Right lobe of liver (tissue), 6 donors: ENCODE results near the gene EZH1. TPM values are rescaled to one million over a fixed set of nuclear protein-coding genes. Genes with fewer than 3 reads are reported as not detected.

Experiments used
- ATAC-seq, 4 donors: fragments of 200-7000 bp; cut with Tn5 transposase; one replicate each; pipeline ENCODE4 v1.9.1; 2020; ENCODE audit warnings: mild to moderate bottlenecking in 4 of 4, moderate library complexity in 4 of 4
- DNase-seq, 3 donors: peaks; one replicate each; pipeline ENCODE4 v3.0.0-alpha.2; 2020
- H3K27ac ChIP-seq, 3 donors: fragments of 200-600 bp; one replicate each; pipeline ENCODE4 v1.8.0; 2022
- H3K27me3 ChIP-seq, 2 donors: fragments of 200-600 bp; one replicate each; pipeline ENCODE4 v1.8.0; 2022
- H3K36me3 ChIP-seq, 4 donors: fragments of 200-600 bp; sonication (generic) in 1 of 4; one replicate each; pipeline versions ENCODE4 v1.5.1 to v1.8.0; 2017 to 2022; ENCODE audit warnings: control low read depth in 1 of 4
- H3K4me1 ChIP-seq, 4 donors: fragments of 200-600 bp; sonication (generic) in 1 of 4; one replicate each; pipeline versions ENCODE4 v1.5.1 to v1.8.0; 2017 to 2022; ENCODE audit warnings: control low read depth in 1 of 4
- H3K4me3 ChIP-seq, 3 donors: fragments of 200-600 bp; one replicate each; pipeline ENCODE4 v1.8.0; 2022
- H3K9me3 ChIP-seq, 4 donors: fragments of 200-600 bp; sonication (generic) in 1 of 4; one replicate each; pipeline versions ENCODE4 v1.5.1 to v1.8.0; 2017 to 2022; ENCODE audit warnings: control low read depth in 1 of 4
- POLR2A ChIP-seq: fragments of 450-650 bp; IDR thresholded peaks from one replicate; pipeline ENCODE4 v1.6.1; 2017; ENCODE audit warnings: antibody characterized with exemption, mild to moderate bottlenecking
- WGBS: methylation state at CpG from one replicate; pipeline ENCODE4 v1.1.6; 2018; ENCODE audit warnings: low coverage, low lambda C conversion rate; ENCODE audit not compliant: insufficient coverage; ENCODE audit errors: missing lambda C conversion rate; 5-methylcytosine and 5-hydroxymethylcytosine counted together
- intact Hi-C, 2 donors: fragments of 100-400 bp; cut with DNase I; formaldehyde crosslinking; loops; one replicate each; pipeline versions ENCODE4 v1.11.2 to v1.14.1; 2022
- total RNA-seq, 6 experiments: library from RNA; depleted of rRNA in 2 of 6; stranded (reverse); fragments of >200 nt in 2 of 6; fragmentation: NEBNext Ultra II Directional in 3 of 6; extraction: Animal tissue kit (Norgen Biotek cat#: 25700) in 3 of 6; gene quantifications; one replicate each; pipeline versions ENCODE4 v1.1.0 to v1.2.4, GENCODE V29; 2016 to 2023
- TF ChIP-seq, protein P1 (sequence below), 4 donors: fragments of 200-600 bp in 3 of 4; fragments of 450-650 bp in 1 of 4; IDR thresholded peaks; one replicate each; pipeline versions ENCODE4 v1.5.1 to v1.8.0; 2016 to 2022; ENCODE audit warnings: antibody characterized with exemption in 4 of 4, mild to moderate bottlenecking in 2 of 4
- donor health status: DM: no; HTN: yes; CAD: no.
- donor health status: DM: no; HTN: no; CAD: no.
- donor health status: DM: no; HTN: no; CAD: no.
- donor health status: DM: no; HTN: yes; CAD: no.
- donor health status: DM: no; HTN: yes; CAD: no.

The EZH1 gene
- total RNA-seq, 6 experiments from 2014 or later, result 5.5 to 16.5 (median 10.8) TPM

DNA sequence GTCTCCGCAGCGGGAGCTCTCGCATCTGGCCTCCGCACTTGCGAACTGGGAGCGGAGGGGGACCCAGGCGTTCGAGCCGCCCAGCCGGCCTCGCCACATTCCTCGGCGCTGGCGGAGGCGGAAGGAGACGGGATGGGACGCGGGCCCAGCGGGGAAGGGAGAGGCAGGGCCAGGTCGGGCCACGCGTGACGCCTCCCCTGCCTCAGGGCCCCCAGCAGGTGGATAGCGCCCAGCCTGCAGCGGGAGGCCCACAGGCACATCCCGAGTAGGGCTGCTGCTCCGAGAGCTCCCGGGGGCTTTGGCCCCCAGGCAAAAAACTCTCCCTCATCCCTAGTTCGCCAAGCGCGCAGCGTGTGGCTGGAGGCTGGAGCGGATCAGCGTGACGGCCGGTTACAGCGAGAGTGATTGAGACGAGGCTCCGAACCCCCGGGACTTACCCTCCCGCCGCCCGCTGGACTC is 68.8 kb downstream of the EZH1 start:
- intact Hi-C loops, result no loop called here
- DNase-seq (peak in 2 of 3 donors; percentile 65 to 71), ATAC-seq (peak in 3 of 4 donors; percentile 2 to 4 (median 3))
- no CpG with 5 or more reads among the region's 43 CpGs for WGBS
- Histone ChIP-seq H3K9me3 (no peaks in the 10 kb centered on the region), H3K4me1 (peaks cover 0 to 38% (median 9%) of the 10 kb centered on the region in 4 donors), H3K36me3 (peaks cover 0 to 23% (median 7%) of the 10 kb centered on the region in 4 donors), H3K27ac (peak overlapping the region; percentile 61 to 84 (median 76)), H3K27me3 (no peaks in the 10 kb centered on the region), H3K4me3 (peak overlapping the region; percentile 94 to 97 (median 97))
- TF ChIP-seq, protein P1, sequence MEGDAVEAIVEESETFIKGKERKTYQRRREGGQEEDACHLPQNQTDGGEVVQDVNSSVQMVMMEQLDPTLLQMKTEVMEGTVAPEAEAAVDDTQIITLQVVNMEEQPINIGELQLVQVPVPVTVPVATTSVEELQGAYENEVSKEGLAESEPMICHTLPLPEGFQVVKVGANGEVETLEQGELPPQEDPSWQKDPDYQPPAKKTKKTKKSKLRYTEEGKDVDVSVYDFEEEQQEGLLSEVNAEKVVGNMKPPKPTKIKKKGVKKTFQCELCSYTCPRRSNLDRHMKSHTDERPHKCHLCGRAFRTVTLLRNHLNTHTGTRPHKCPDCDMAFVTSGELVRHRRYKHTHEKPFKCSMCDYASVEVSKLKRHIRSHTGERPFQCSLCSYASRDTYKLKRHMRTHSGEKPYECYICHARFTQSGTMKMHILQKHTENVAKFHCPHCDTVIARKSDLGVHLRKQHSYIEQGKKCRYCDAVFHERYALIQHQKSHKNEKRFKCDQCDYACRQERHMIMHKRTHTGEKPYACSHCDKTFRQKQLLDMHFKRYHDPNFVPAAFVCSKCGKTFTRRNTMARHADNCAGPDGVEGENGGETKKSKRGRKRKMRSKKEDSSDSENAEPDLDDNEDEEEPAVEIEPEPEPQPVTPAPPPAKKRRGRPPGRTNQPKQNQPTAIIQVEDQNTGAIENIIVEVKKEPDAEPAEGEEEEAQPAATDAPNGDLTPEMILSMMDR (IDR thresholded peaks at IDR 0.05), result no peak
- TF ChIP-seq POLR2A, result no peak

DNA sequence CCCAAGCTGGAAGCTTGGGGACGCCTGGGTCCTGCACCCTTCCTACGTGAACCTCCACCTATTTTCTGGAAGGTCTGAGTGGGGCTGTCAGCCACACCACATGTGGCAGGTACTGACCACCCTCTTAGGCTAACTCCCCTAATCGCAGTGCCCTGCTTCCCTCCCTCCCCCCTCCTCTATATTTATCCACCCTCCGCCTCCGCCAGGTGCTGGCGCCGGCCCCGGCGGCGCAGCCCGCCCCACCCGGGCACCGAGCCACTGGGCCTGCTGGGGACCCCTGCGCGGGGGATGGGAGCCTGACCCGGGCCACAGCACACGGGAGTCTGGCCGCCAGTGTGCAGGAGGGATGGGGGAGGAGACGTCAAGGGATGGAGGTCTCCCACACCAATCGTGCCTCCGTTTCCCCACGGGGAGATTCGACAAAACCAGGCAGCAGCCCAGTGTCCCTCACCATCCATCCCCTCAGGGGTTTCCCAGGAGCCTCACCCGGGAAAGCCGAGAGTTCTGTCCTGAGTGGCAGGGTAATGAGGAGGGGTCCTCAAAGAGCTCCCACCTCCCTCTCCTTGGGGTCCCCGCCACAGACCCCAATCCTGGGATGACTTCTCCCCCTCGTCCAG is 69.4 kb downstream of the EZH1 start:
- intact Hi-C loops, result no loop called here
- 1% methylated on average over 12 of the region's 27 CpGs for WGBS
- Histone ChIP-seq H3K4me1 (peaks cover 0 to 38% (median 9%) of the 10 kb centered on the region in 4 donors), H3K27ac (peak overlapping the region; percentile 61 to 84 (median 76)), H3K36me3 (peaks cover 0 to 28% (median 10%) of the 10 kb centered on the region in 4 donors), H3K9me3 (no peaks in the 10 kb centered on the region), H3K4me3 (peak overlapping the region; percentile 94 to 97 (median 97)), H3K27me3 (no peaks in the 10 kb centered on the region)
- TF ChIP-seq, protein P1 (IDR thresholded peaks at IDR 0.05), result no peak
- no peak for TF ChIP-seq POLR2A
- DNase-seq, result peak in 1 of 3 donors; percentile 76
- no peak for ATAC-seq

GRCh38 chr17:42674755-42675347 is 70.0 kb downstream of the EZH1 start:
- WGBS, result 13% methylated on average over 5 of the region's 9 CpGs
- Histone ChIP-seq H3K27me3 (no peaks in the 10 kb centered on the region), H3K36me3 (peaks cover 0 to 32% (median 11%) of the 10 kb centered on the region in 4 donors), H3K4me3 (peak overlapping the region; percentile 94 to 97 (median 97)), H3K9me3 (no peaks in the 10 kb centered on the region), H3K4me1 (peaks cover 0 to 36% (median 9%) of the 10 kb centered on the region in 4 donors), H3K27ac (peak overlapping the region in 2 of 3 donors; percentile 61 to 84)
- ATAC-seq (no peak), DNase-seq (no peak)
- no peak for TF ChIP-seq POLR2A
- TF ChIP-seq, protein P1 (IDR thresholded peaks at IDR 0.05), result no peak
- intact Hi-C loops, result no loop called here

GRCh38 chr17:42673885-42674754 is 70.7 kb downstream of the EZH1 start:
- WGBS, result no CpG with 5 or more reads among the region's 32 CpGs
- Histone ChIP-seq H3K36me3 (peaks cover 0 to 38% (median 11%) of the 10 kb centered on the region in 4 donors), H3K9me3 (no peaks in the 10 kb centered on the region), H3K4me3 (peak overlapping the region in 2 of 3 donors; percentile 97), H3K27ac (peak overlapping the region in 1 of 3 donors; percentile 61), H3K27me3 (no peaks in the 10 kb centered on the region), H3K4me1 (peaks cover 0 to 32% (median 6%) of the 10 kb centered on the region in 4 donors)
- TF ChIP-seq, protein P1 (IDR thresholded peaks at IDR 0.05), result peak; percentile 15 to 36 (median 28)
- no peak for TF ChIP-seq POLR2A
- no peak for DNase-seq
- no peak for ATAC-seq
- intact Hi-C loops, result no loop called here
